Spleen (tissue), 11 donors: ENCODE data around the gene CPED1. TPM values are rescaled to one million over a fixed set of nuclear protein-coding genes. Genes with fewer than 3 reads are reported as not detected.

Experiments used
- DNase-seq: peaks from one replicate; pipeline ENCODE4 v3.0.0-alpha.2; 2020
- H3K27ac ChIP-seq, 8 donors: fragments of 200-600 bp; sonication (generic) in 7 of 8; 1 replicate in 4 of 8; 2 replicates in 4 of 8; pipeline versions ENCODE4 v1.5.0 to v1.8.0; 2016 to 2021; ENCODE audit warnings: inconsistent platforms in 4 of 8, mild to moderate bottlenecking in 4 of 8, moderate library complexity in 1 of 8
- H3K27me3 ChIP-seq, 7 donors: fragments of 200-600 bp; sonication (generic) in 6 of 7; replicated peaks in 1 of 7; 1 replicate in 4 of 7; 2 replicates in 3 of 7; pipeline versions ENCODE4 v1.5.0 to v1.8.0; 2016 to 2021; ENCODE audit warnings: inconsistent platforms in 3 of 7, mild to moderate bottlenecking in 1 of 7
- H3K36me3 ChIP-seq, 6 donors: fragments of 200-600 bp; sonication (generic) in 5 of 6; 1 replicate in 4 of 6; 2 replicates in 2 of 6; pipeline versions ENCODE4 v1.5.0 to v1.8.0; 2016 to 2021; ENCODE audit warnings: inconsistent platforms in 2 of 6
- H3K4me1 ChIP-seq, 6 donors: fragments of 200-600 bp; sonication (generic) in 5 of 6; 1 replicate in 3 of 6; 2 replicates in 3 of 6; pipeline versions ENCODE4 v1.5.0 to v1.8.0; 2016 to 2021; ENCODE audit warnings: inconsistent platforms in 3 of 6
- H3K4me3 ChIP-seq, 8 donors: fragments of 200-600 bp; sonication (generic) in 7 of 8; 1 replicate in 4 of 8; 2 replicates in 4 of 8; pipeline versions ENCODE4 v1.5.0 to v1.8.0; 2016 to 2021; ENCODE audit warnings: inconsistent platforms in 4 of 8, mild to moderate bottlenecking in 4 of 8, moderate library complexity in 2 of 8
- H3K9me3 ChIP-seq, 8 donors: fragments of 200-600 bp; sonication (generic) in 7 of 8; 1 replicate in 4 of 8; 2 replicates in 4 of 8; pipeline versions ENCODE4 v1.5.0 to v1.8.0; 2016 to 2021; ENCODE audit warnings: inconsistent platforms in 4 of 8
- CTCF ChIP-seq, 11 experiments: fragments of 200-600 bp in 7 of 11; fragments of 450-650 bp in 4 of 11; sonication (generic) in 4 of 11; IDR thresholded peaks in 8 of 11; conservative IDR thresholded peaks in 3 of 11; 1 replicate in 7 of 11; 2 replicates in 4 of 11; pipeline versions ENCODE4 v1.4.0 to v1.8.0; 2016 to 2021; ENCODE audit warnings: antibody characterized with exemption in 11 of 11, inconsistent platforms in 4 of 11, mild to moderate bottlenecking in 1 of 11
- POLR2A ChIP-seq, 3 donors: fragments of 450-650 bp; IDR thresholded peaks; one replicate each; pipeline ENCODE4 v1.5.1; 2017; ENCODE audit warnings: antibody characterized with exemption in 3 of 3, mild to moderate bottlenecking in 1 of 3
- POLR2AphosphoS5 ChIP-seq, 3 donors: sonication (generic); formaldehyde crosslinking; IDR thresholded peaks; one replicate each; pipeline ENCODE4 v1.5.1; 2017; ENCODE audit warnings: antibody characterized with exemption in 3 of 3
- WGBS, 5 donors: extraction: QIAGEN DNeasy Blood & Tissue Kit in 3 of 5; methylation state at CpG; one replicate each; pipeline versions ENCODE4 v1.1.5 to v1.1.7; 2013 to 2018; 5-methylcytosine and 5-hydroxymethylcytosine counted together
- intact Hi-C: fragments of 100-400 bp; cut with DNase I; formaldehyde crosslinking; loops from one replicate; pipeline ENCODE4 v1.15.0; 2023; ENCODE audit warnings: low total_unique reads
- polyA plus RNA-seq, 3 donors: library from polyadenylated mRNA; stranded (reverse); fragments of 200-250 nt; gene quantifications; one replicate each; pipeline ENCODE4 v1.2.1, GENCODE V29; 2013
- total RNA-seq, 7 donors: library from RNA; depleted of rRNA in 3 of 7; stranded (reverse); fragments of >200 nt in 3 of 7; fragmentation: NEBNext Ultra II Directional in 4 of 7; extraction: Animal tissue kit (Norgen Biotek cat#: 25700) in 4 of 7; gene quantifications; one replicate each; pipeline versions ENCODE4 v1.1.0 to v1.2.1, GENCODE V29; 2016 to 2021
- donor health status: healthy with polysubstance abuse.
- donor health status: DM: no; HTN: no; CAD: no; lungs with moderate emphysema.
- donor health status: DM: no; HTN: no; CAD: no.
- donor health status: Bipolar disorder and iron deficiency.
- donor health status: healthy.
- donor health status: DM: no; HTN: no; CAD: no.
- donor health status: DM: yes; HTN: yes; CAD: no.

Gene CPED1
- total and polyA plus RNA-seq, 10 donors, result 1.5 to 81.6 (median 38.6) TPM

GRCh38 chr7:121153411-121153810 is 164.9 kb downstream of the CPED1 start:
- no peak for TF ChIP-seq POLR2AphosphoS5 (IDR thresholded peaks at IDR 0.05)
- TF ChIP-seq POLR2A (IDR thresholded peaks at IDR 0.05), result no peak
- TF ChIP-seq CTCF (IDR thresholded peaks at IDR 0.05 in 8 of 11, conservative IDR thresholded peaks at IDR 0.05 in 3 of 11), result no peak

GRCh38 chr7:121153995-121154394 is 165.5 kb downstream of the CPED1 start:
- H3K27ac ChIP-seq, result no peak overlapping the region
- TF ChIP-seq POLR2A (IDR thresholded peaks at IDR 0.05), result no peak
- TF ChIP-seq POLR2AphosphoS5 (IDR thresholded peaks at IDR 0.05), result no peak
- TF ChIP-seq CTCF (IDR thresholded peaks at IDR 0.05 in 8 of 11, conservative IDR thresholded peaks at IDR 0.05 in 3 of 11), result no peak
- peaks cover 0 to 10% (median 0%) of the 10 kb centered on the region in 6 donors for H3K36me3 ChIP-seq
- H3K9me3 ChIP-seq, result peaks cover 0 to 5% (median 0%) of the 10 kb centered on the region in 8 donors
- H3K27me3 ChIP-seq, result no peaks in the 10 kb centered on the region
- H3K4me3 ChIP-seq, result no peak overlapping the region
- no peaks in the 10 kb centered on the region for H3K4me1 ChIP-seq
- no peak for DNase-seq
- intact Hi-C loops, result no loop called here
- 93 to 100% (median 98%) methylated on average over 1 of the region's 1 CpG for WGBS, 5 donors

More at GRCh38 chr7:121153411-121153810, 164.9 kb downstream of the CPED1 start:
- intact Hi-C loops, result no loop called here
- no peaks in the 10 kb centered on the region for H3K27me3 ChIP-seq
- peaks cover 0 to 5% (median 0%) of the 10 kb centered on the region in 8 donors for H3K9me3 ChIP-seq
- H3K4me3 ChIP-seq, result no peak overlapping the region
- no peaks in the 10 kb centered on the region for H3K4me1 ChIP-seq
- H3K36me3 ChIP-seq, result peaks cover 0 to 12% (median 0%) of the 10 kb centered on the region in 6 donors
- DNase-seq, result no peak
- H3K27ac ChIP-seq, result no peak overlapping the region
- WGBS, 5 donors, result 91 to 98% (median 96%) methylated on average over 1 of the region's 1 CpG

GRCh38 chr7:121156825-121157224 is 168.3 kb downstream of the CPED1 start:
- Histone ChIP-seq H3K4me1 (no peaks in the 10 kb centered on the region), H3K4me3 (no peak overlapping the region), H3K27me3 (no peaks in the 10 kb centered on the region), H3K36me3 (no peaks in the 10 kb centered on the region), H3K27ac (no peak overlapping the region), H3K9me3 (peaks cover 0 to 5% (median 0%) of the 10 kb centered on the region in 8 donors)
- 59 to 77% (median 73%) methylated on average over 2 of the region's 2 CpGs for WGBS, 5 donors
- intact Hi-C loops, result no loop called here
- TF ChIP-seq CTCF (IDR thresholded peaks at IDR 0.05 in 8 of 11, conservative IDR thresholded peaks at IDR 0.05 in 3 of 11) (no peak), POLR2A (IDR thresholded peaks at IDR 0.05) (no peak), POLR2AphosphoS5 (IDR thresholded peaks at IDR 0.05) (no peak)
- no peak for DNase-seq

GRCh38 chr7:121157341-121157751 is 168.8 kb downstream of the CPED1 start:
- Histone ChIP-seq H3K4me3 (no peak overlapping the region), H3K4me1 (no peaks in the 10 kb centered on the region), H3K27me3 (no peaks in the 10 kb centered on the region), H3K27ac (no peak overlapping the region), H3K9me3 (peaks cover 0 to 5% (median 0%) of the 10 kb centered on the region in 8 donors), H3K36me3 (no peaks in the 10 kb centered on the region)
- 71 to 92% (median 80%) methylated on average over 4 of the region's 4 CpGs for WGBS, 5 donors
- no peak for DNase-seq
- TF ChIP-seq POLR2AphosphoS5 (IDR thresholded peaks at IDR 0.05) (no peak), POLR2A (IDR thresholded peaks at IDR 0.05) (no peak), CTCF (IDR thresholded peaks at IDR 0.05 in 8 of 11, conservative IDR thresholded peaks at IDR 0.05 in 3 of 11) (no peak)
- intact Hi-C loops, result no loop called here
